ENCODE results near the gene MYRIP. TPM values are rescaled to one million over a fixed set of nuclear protein-coding genes. Genes with fewer than 3 reads are reported as not detected.

MYRIP gene
- total RNA-seq, 1 donor from 2014 or later, result 12.7 TPM

- Histone ChIP-seq H3K4me3 (no peak overlapping the region), H3K9me3 (no peaks in the 10 kb centered on the region), H3K4me1 (peaks cover 4% of the 10 kb centered on the region in 2 donors), H3K27ac (no peak overlapping the region), H3K27me3 (no peaks in the 10 kb centered on the region), H3K36me3 (no peaks in the 10 kb centered on the region)
- DNase-seq (ENCODE audit: low spot score in 2 of 2), result no peak
- TF ChIP-seq, protein P1, sequence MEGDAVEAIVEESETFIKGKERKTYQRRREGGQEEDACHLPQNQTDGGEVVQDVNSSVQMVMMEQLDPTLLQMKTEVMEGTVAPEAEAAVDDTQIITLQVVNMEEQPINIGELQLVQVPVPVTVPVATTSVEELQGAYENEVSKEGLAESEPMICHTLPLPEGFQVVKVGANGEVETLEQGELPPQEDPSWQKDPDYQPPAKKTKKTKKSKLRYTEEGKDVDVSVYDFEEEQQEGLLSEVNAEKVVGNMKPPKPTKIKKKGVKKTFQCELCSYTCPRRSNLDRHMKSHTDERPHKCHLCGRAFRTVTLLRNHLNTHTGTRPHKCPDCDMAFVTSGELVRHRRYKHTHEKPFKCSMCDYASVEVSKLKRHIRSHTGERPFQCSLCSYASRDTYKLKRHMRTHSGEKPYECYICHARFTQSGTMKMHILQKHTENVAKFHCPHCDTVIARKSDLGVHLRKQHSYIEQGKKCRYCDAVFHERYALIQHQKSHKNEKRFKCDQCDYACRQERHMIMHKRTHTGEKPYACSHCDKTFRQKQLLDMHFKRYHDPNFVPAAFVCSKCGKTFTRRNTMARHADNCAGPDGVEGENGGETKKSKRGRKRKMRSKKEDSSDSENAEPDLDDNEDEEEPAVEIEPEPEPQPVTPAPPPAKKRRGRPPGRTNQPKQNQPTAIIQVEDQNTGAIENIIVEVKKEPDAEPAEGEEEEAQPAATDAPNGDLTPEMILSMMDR (IDR thresholded peaks at IDR 0.05), result no peak
- intact Hi-C loops (cut with DNase I), result no loop called here
Observed at GRCh38 chr3:40009991-40010390, 200.6 kb downstream of the MYRIP start.

DNA sequence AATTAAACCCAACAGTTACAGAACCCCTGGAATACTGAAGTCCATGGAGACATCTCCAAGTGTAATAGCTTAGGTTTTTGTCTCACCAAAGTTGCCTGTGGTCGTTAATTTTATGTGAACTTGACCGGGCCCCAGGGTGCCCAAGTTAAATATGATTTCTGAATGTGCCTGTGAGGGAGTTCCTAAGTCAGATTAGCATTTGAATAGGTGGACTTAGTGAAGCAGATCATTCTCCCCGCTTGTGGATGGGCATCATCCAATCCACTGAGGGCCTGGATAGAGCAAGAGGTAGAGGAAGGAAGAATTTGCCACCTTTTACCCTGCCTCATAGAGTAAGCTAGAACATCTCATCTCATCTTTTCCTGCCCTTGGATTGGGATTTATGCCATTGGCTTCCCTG is 203.0 kb downstream of the MYRIP start:
- DNase-seq (ENCODE audit: low spot score in 2 of 2), result no peak
- TF ChIP-seq, protein P1 (IDR thresholded peaks at IDR 0.05), result no peak
- no peaks in the 10 kb centered on the region for H3K27me3 ChIP-seq
- peaks cover 4% of the 10 kb centered on the region in 2 donors for H3K4me1 ChIP-seq
- no peaks in the 10 kb centered on the region for H3K36me3 ChIP-seq
- no peak overlapping the region for H3K4me3 ChIP-seq
- no peaks in the 10 kb centered on the region for H3K9me3 ChIP-seq
- H3K27ac ChIP-seq, result no peak overlapping the region
- intact Hi-C loops (cut with DNase I), result no loop called here

DNA sequence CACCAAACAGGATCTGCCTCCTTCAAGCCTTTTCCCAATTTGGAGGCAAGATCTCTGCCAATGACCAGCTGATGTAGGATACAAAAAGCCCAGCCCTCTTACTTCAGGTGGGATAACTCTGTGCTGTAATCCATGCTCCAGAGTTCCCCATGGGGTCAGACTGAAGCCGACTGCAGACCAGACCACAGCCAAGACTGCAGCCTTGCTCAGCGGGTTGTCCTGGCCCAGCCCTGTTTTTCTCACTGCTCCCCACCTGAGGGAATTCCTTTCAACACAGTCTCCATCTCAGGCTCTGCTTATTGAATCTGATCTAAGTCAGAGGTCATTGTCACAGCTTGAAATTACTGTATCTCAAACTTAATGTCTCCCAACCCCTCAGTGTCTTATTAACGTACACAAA is 207.0 kb downstream of the MYRIP start:
- H3K36me3 ChIP-seq, result no peaks in the 10 kb centered on the region
- H3K27ac ChIP-seq, result no peak overlapping the region
- intact Hi-C loops (cut with DNase I), result no loop called here
- H3K9me3 ChIP-seq, result no peaks in the 10 kb centered on the region
- no peaks in the 10 kb centered on the region for H3K27me3 ChIP-seq
- no peak for DNase-seq (ENCODE audit: low spot score in 2 of 2)
- TF ChIP-seq, protein P1 (IDR thresholded peaks at IDR 0.05), result no peak
- no peak overlapping the region for H3K4me3 ChIP-seq
- no peaks in the 10 kb centered on the region for H3K4me1 ChIP-seq

DNA sequence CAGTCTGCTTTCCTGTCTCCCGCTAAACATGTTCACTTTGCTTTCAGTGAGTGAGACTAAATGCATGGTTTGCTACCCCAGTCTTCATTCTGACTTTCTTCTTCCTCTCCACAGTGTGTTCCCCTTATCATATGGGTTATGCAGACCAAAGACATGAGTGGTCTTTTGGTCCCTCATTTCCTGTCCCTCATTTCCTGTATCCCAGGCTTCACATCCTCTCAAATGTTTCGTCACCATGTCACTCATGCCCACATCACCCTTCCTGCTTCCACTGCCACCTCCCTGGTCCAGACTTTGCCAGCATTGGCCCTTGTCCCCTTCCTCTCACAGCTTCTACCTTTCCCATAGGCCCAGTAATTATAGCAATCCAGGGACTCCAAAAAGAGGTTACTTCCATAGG is 209.0 kb downstream of the MYRIP start:
- Histone ChIP-seq H3K4me1 (no peaks in the 10 kb centered on the region), H3K4me3 (no peak overlapping the region), H3K9me3 (no peaks in the 10 kb centered on the region), H3K27me3 (no peaks in the 10 kb centered on the region), H3K36me3 (no peaks in the 10 kb centered on the region), H3K27ac (no peak overlapping the region)
- intact Hi-C loops (cut with DNase I), result no loop called here
- no peak for DNase-seq (ENCODE audit: low spot score in 2 of 2)
- TF ChIP-seq, protein P1 (IDR thresholded peaks at IDR 0.05), result no peak

DNA sequence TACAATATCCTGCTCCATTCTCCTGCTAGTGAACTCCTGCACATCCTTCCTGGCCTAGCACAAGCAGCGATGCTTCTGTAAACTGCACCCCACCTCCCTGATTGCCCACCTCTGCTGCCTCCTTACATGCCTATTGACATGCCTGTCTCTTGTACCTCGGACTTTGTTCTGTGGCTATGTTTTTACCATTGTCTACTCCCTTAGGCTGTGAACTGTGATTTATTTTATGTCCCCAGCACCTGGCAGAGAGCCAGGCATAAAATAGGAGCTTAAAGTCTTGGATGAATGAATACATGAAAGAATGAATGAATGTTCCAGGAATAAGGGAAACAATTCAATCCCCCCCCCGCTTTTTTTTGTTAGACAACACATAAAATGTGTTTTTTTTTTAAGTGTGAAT is 210.0 kb downstream of the MYRIP start:
- H3K27me3 ChIP-seq, result no peaks in the 10 kb centered on the region
- H3K27ac ChIP-seq, result no peak overlapping the region
- TF ChIP-seq, protein P1 (IDR thresholded peaks at IDR 0.05), result no peak

DNA sequence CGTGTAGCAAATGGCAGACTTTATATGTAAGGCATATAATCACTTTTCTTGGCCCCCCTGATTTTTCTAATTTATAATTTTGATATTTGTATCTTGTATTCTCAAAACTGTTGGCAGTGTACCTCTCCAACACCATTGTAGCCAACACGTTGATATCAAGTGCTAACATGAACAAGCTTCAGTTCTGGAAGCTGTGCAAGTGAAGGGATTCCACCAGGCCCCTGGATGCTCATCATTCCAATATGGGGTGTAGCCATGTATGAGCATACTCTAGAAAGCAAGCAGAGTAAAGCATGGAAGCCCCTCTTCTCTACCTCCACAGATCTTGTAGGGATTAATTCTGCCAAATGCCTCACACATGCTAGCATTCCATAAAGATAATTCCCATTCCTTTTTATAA is 211.3 kb downstream of the MYRIP start:
- no peak for DNase-seq (ENCODE audit: low spot score in 2 of 2)
- Histone ChIP-seq H3K27ac (no peak overlapping the region), H3K9me3 (peaks cover 0 to 2% of the 10 kb centered on the region in 2 donors), H3K27me3 (no peaks in the 10 kb centered on the region), H3K4me1 (no peaks in the 10 kb centered on the region), H3K36me3 (no peaks in the 10 kb centered on the region), H3K4me3 (no peak overlapping the region)
- TF ChIP-seq, protein P1 (IDR thresholded peaks at IDR 0.05), result no peak
- intact Hi-C loops (cut with DNase I), result no loop called here

More for the DNA sequence above, 210.0 kb downstream of the MYRIP start:
- DNase-seq (ENCODE audit: low spot score in 2 of 2), result no peak
- Histone ChIP-seq H3K36me3 (no peaks in the 10 kb centered on the region), H3K4me1 (no peaks in the 10 kb centered on the region), H3K4me3 (no peak overlapping the region), H3K9me3 (no peaks in the 10 kb centered on the region)
- intact Hi-C loops (cut with DNase I), result no loop called here

All from ascending aorta (tissue), 2 donors.